Heart left ventricle (tissue), 13 donors: ENCODE measurements around the gene TMEFF2.

Source experiments
- POLR2A ChIP-seq, 2 donors: fragments of 450-650 bp; IDR thresholded peaks; one replicate each; pipeline ENCODE4 v1.6.1; 2017; ENCODE audit warnings: antibody characterized with exemption in 2 of 2, mild to moderate bottlenecking in 2 of 2, moderate library complexity in 2 of 2
- TF ChIP-seq, protein P1 (sequence below), 12 donors: fragments of 200-600 bp; sonication (generic) in 4 of 12; IDR thresholded peaks; one replicate each; pipeline versions ENCODE4 v1.5.0 to v1.8.0; 2018 to 2022; ENCODE audit warnings: antibody characterized with exemption in 12 of 12, mild to moderate bottlenecking in 5 of 12
- donor health status: ischemic (EF 13 %, LVEDD 7.1; RV severe dilation, severe dysfunction).
- donor health status: DM: no; HTN: yes; CAD: no.
- donor health status: DM: no; HTN: no; CAD: no.
- donor health status: ischemic (EF 25% LVEDD 6.9; RV normal size, moderate dysfunction).
- donor health status: ischemic (EF 25% LVEDD 5.7; RV mildly dilated, moderate dysfunction).
- donor health status: ischemic (EF 35%, LVEDD 5.7; RV mildly dilated, moderate dysfunction).
- donor health status: nonischemic (EF 11% LVEDD 7.7; RV severe dilation, severe dysfunction).
- donor health status: DM: yes; HTN: yes; CAD: no.
- donor health status: PGD.
- donor health status: ischemic (EF 29% LVEDD 5.4; RV normal size, mild dysfunction).
- donor health status: nonischemic (EF 23%, LVEDD 6.1; RV moderate dilation, normal function).

DNA sequence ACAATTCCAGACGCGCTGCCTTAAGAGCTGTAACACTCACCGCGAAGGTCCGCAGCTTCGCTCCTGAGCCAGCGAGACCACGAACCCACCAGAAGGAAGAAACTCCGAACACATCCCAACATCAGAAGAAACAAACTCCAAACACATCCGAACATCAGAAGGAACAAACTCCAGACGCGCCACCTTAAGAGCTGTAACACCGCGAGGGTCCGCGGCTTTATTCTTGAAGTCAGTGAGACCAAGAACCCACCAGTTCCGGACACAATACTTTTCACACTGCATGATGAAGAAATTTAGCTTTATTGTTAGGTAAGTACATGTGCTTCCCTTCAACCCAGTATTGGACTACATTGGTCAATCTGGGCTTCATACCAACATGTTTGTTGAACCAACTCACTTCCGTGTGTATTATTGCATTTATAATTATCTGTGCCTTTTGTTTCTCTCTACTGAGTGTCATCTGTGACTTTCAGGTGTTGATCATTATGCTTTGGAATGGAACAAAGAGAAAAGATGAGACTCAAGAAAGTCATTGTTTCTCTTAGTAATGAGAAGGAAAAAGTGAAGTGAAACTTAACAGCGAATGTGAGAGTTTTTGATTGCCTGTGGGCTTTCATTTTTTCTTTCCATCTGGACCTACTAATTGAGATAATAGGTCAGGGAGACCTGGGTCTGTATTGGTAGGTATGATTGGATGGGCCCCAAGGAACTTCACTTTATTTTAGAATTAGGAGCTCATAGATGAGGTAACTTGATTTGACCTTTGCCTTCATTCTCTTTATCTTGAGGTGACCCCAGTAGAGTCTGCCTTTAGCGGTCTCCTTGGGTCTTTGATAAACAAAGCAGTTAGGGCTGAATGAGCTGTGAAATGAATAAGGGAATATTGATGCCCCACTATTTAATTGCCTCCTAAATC is 271.7 kb downstream of the TMEFF2 start:
- no peak for TF ChIP-seq POLR2A (IDR thresholded peaks at IDR 0.05)
- TF ChIP-seq, protein P1, sequence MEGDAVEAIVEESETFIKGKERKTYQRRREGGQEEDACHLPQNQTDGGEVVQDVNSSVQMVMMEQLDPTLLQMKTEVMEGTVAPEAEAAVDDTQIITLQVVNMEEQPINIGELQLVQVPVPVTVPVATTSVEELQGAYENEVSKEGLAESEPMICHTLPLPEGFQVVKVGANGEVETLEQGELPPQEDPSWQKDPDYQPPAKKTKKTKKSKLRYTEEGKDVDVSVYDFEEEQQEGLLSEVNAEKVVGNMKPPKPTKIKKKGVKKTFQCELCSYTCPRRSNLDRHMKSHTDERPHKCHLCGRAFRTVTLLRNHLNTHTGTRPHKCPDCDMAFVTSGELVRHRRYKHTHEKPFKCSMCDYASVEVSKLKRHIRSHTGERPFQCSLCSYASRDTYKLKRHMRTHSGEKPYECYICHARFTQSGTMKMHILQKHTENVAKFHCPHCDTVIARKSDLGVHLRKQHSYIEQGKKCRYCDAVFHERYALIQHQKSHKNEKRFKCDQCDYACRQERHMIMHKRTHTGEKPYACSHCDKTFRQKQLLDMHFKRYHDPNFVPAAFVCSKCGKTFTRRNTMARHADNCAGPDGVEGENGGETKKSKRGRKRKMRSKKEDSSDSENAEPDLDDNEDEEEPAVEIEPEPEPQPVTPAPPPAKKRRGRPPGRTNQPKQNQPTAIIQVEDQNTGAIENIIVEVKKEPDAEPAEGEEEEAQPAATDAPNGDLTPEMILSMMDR (IDR thresholded peaks at IDR 0.05) = no peak
